Right lobe of liver (tissue), 6 donors: ENCODE results near the gene LCE6A. TPM values are rescaled to one million over a fixed set of nuclear protein-coding genes. Genes with fewer than 3 reads are reported as not detected.

Experiments used
- ATAC-seq, 4 donors: fragments of 200-7000 bp; cut with Tn5 transposase; one replicate each; pipeline ENCODE4 v1.9.1; 2020; ENCODE audit warnings: mild to moderate bottlenecking in 4 of 4, moderate library complexity in 4 of 4
- DNase-seq, 3 donors: peaks; one replicate each; pipeline ENCODE4 v3.0.0-alpha.2; 2020
- H3K27ac ChIP-seq, 3 donors: fragments of 200-600 bp; one replicate each; pipeline ENCODE4 v1.8.0; 2022
- H3K27me3 ChIP-seq, 2 donors: fragments of 200-600 bp; one replicate each; pipeline ENCODE4 v1.8.0; 2022
- H3K36me3 ChIP-seq, 4 donors: fragments of 200-600 bp; sonication (generic) in 1 of 4; one replicate each; pipeline versions ENCODE4 v1.5.1 to v1.8.0; 2017 to 2022; ENCODE audit warnings: control low read depth in 1 of 4
- H3K4me1 ChIP-seq, 4 donors: fragments of 200-600 bp; sonication (generic) in 1 of 4; one replicate each; pipeline versions ENCODE4 v1.5.1 to v1.8.0; 2017 to 2022; ENCODE audit warnings: control low read depth in 1 of 4
- H3K4me3 ChIP-seq, 3 donors: fragments of 200-600 bp; one replicate each; pipeline ENCODE4 v1.8.0; 2022
- H3K9me3 ChIP-seq, 4 donors: fragments of 200-600 bp; sonication (generic) in 1 of 4; one replicate each; pipeline versions ENCODE4 v1.5.1 to v1.8.0; 2017 to 2022; ENCODE audit warnings: control low read depth in 1 of 4
- CTCF ChIP-seq, 4 donors: fragments of 200-600 bp in 3 of 4; fragments of 450-650 bp in 1 of 4; IDR thresholded peaks; one replicate each; pipeline versions ENCODE4 v1.5.1 to v1.8.0; 2016 to 2022; ENCODE audit warnings: antibody characterized with exemption in 4 of 4, mild to moderate bottlenecking in 2 of 4
- POLR2A ChIP-seq: fragments of 450-650 bp; IDR thresholded peaks from one replicate; pipeline ENCODE4 v1.6.1; 2017; ENCODE audit warnings: antibody characterized with exemption, mild to moderate bottlenecking
- WGBS: methylation state at CpG from one replicate; pipeline ENCODE4 v1.1.6; 2018; ENCODE audit warnings: low coverage, low lambda C conversion rate; ENCODE audit not compliant: insufficient coverage; ENCODE audit errors: missing lambda C conversion rate; 5-methylcytosine and 5-hydroxymethylcytosine counted together
- intact Hi-C, 2 donors: fragments of 100-400 bp; cut with DNase I; formaldehyde crosslinking; loops; one replicate each; pipeline versions ENCODE4 v1.11.2 to v1.14.1; 2022
- total RNA-seq, 6 experiments: library from RNA; depleted of rRNA in 2 of 6; stranded (reverse); fragments of >200 nt in 2 of 6; fragmentation: NEBNext Ultra II Directional in 3 of 6; extraction: Animal tissue kit (Norgen Biotek cat#: 25700) in 3 of 6; gene quantifications; one replicate each; pipeline versions ENCODE4 v1.1.0 to v1.2.4, GENCODE V29; 2016 to 2023
- donor health status: DM: no; HTN: yes; CAD: no.
- donor health status: DM: no; HTN: no; CAD: no.
- donor health status: DM: no; HTN: no; CAD: no.
- donor health status: DM: no; HTN: yes; CAD: no.
- donor health status: DM: no; HTN: yes; CAD: no.

LCE6A gene
- total RNA-seq, 6 experiments from 2014 or later, result not detected

GRCh38 chr1:152869808-152870419 is 27.3 kb downstream of the LCE6A start:
- Histone ChIP-seq H3K27me3 (no peaks in the 10 kb centered on the region), H3K4me1 (no peaks in the 10 kb centered on the region), H3K4me3 (no peak overlapping the region), H3K27ac (no peak overlapping the region), H3K36me3 (no peaks in the 10 kb centered on the region), H3K9me3 (no peaks in the 10 kb centered on the region)
- DNase-seq (peak in 2 of 3 donors; percentile 58 to 78), ATAC-seq (peak; percentile 93 to 97 (median 94))
- TF ChIP-seq POLR2A, result no peak
- TF ChIP-seq CTCF (IDR thresholded peaks at IDR 0.05), result peak; percentile 58 to 81 (median 74)
- intact Hi-C loops, result no loop called here
- 25% methylated on average over 9 of the region's 9 CpGs for WGBS

- TF ChIP-seq CTCF (IDR thresholded peaks at IDR 0.05) (peak; percentile 41 to 57 (median 50)), POLR2A (no peak)
Observed at GRCh38 chr1:152870831-152871730, 28.4 kb downstream of the LCE6A start.

GRCh38 chr1:152871731-152872126 is 29.1 kb downstream of the LCE6A start:
- H3K36me3 ChIP-seq, result no peaks in the 10 kb centered on the region
- ATAC-seq (no peak), DNase-seq (no peak)
- peaks cover 0 to 4% (median 2%) of the 10 kb centered on the region in 4 donors for H3K4me1 ChIP-seq
- TF ChIP-seq CTCF (IDR thresholded peaks at IDR 0.05), result peak in 1 of 4 donors; percentile 0
- TF ChIP-seq POLR2A, result no peak
- H3K4me3 ChIP-seq, result no peak overlapping the region
- no peaks in the 10 kb centered on the region for H3K27me3 ChIP-seq
- no peaks in the 10 kb centered on the region for H3K9me3 ChIP-seq
- 75% methylated on average over 3 of the region's 6 CpGs for WGBS
- H3K27ac ChIP-seq, result no peak overlapping the region
- intact Hi-C loops, result no loop called here

More at GRCh38 chr1:152870831-152871730, 28.4 kb downstream of the LCE6A start:
- Histone ChIP-seq H3K36me3 (no peaks in the 10 kb centered on the region), H3K27ac (no peak overlapping the region), H3K4me1 (no peaks in the 10 kb centered on the region), H3K4me3 (no peak overlapping the region), H3K27me3 (no peaks in the 10 kb centered on the region), H3K9me3 (no peaks in the 10 kb centered on the region)
- DNase-seq, result peak in 1 of 3 donors; percentile 52
- peak; percentile 82 to 88 (median 84) for ATAC-seq
- WGBS, result 36% methylated on average over 13 of the region's 17 CpGs
- intact Hi-C loops, result no loop called here

GRCh38 chr1:152873495-152873894 is 30.8 kb downstream of the LCE6A start:
- peaks cover 0 to 12% (median 5%) of the 10 kb centered on the region in 4 donors for H3K4me1 ChIP-seq
- H3K9me3 ChIP-seq, result no peaks in the 10 kb centered on the region
- H3K27ac ChIP-seq, result no peak overlapping the region
- intact Hi-C loops, result no loop called here
- ATAC-seq, result no peak
- no peak for DNase-seq
- no peaks in the 10 kb centered on the region for H3K36me3 ChIP-seq
- no peaks in the 10 kb centered on the region for H3K27me3 ChIP-seq
- TF ChIP-seq CTCF (IDR thresholded peaks at IDR 0.05), result no peak
- TF ChIP-seq POLR2A, result no peak
- H3K4me3 ChIP-seq, result no peak overlapping the region
